ENCODE data around the gene TBC1D22A.

GRCh38 chr22:46858181-46858771 is 95.8 kb downstream of the TBC1D22A start:
- no peak for TF ChIP-seq CTCF (optimal IDR thresholded peaks at IDR 0.05 in 1 of 3, IDR thresholded peaks at IDR 0.05 in 1 of 3, conservative IDR thresholded peaks at IDR 0.05 in 1 of 3; ENCODE audit: extremely low read depth in 1 of 3, insufficient read depth in 2 of 3, low read length in 3 of 3)
- no peak for TF ChIP-seq EZH2 (IDR thresholded peaks at IDR 0.05; ENCODE audit: low read length)

Measured in keratinocyte (primary cell).